HepG2 (cell line): ENCODE results near the gene AKAIN1. TPM values are rescaled to one million over a fixed set of nuclear protein-coding genes. Genes with fewer than 3 reads are reported as not detected.

Source experiments
- AGO2 ChIP-seq: fragments of 200-400 bp; formaldehyde crosslinking; optimal IDR thresholded peaks from 2 replicates; pipeline ENCODE3; 2017; ENCODE audit warnings: mild to moderate bottlenecking, low read depth, low read length, moderate library complexity
- CCAR2 ChIP-seq: fragments of 200-400 bp; formaldehyde crosslinking; optimal IDR thresholded peaks from 2 replicates; pipeline ENCODE3; 2018; ENCODE audit warnings: low read depth, mild to moderate bottlenecking, low read length, moderate library complexity
- CCDC6 ChIP-seq: sonication (generic); formaldehyde crosslinking; IDR thresholded peaks from 2 replicates; pipeline ENCODE4 v1.8.1; 2022; ENCODE audit warnings: mild to moderate bottlenecking, missing genetic modification reagents, moderate library complexity
- CREB1 ChIP-seq, 2 experiments: fragments of 450-650 bp in 1 of 2; IDR thresholded peaks; 2 replicates each; pipeline ENCODE4 v1.6.1; 2016 to 2017; ENCODE audit warnings: control low read depth in 1 of 2, mild to moderate bottlenecking in 1 of 2, missing compliant biosample characterization in 1 of 2, missing genetic modification characterization in 1 of 2
- GATAD2A ChIP-seq: IDR thresholded peaks from 2 replicates; pipeline ENCODE4 v1.6.1; 2016
- HNRNPUL1 ChIP-seq: fragments of 200-400 bp; formaldehyde crosslinking; IDR thresholded peaks from 2 replicates; pipeline ENCODE4 v1.6.1; 2017; ENCODE audit warnings: low read depth, mild to moderate bottlenecking, low read length, moderate library complexity
- HOXA3 ChIP-seq: sonication (generic); formaldehyde crosslinking; IDR thresholded peaks from 2 replicates; pipeline ENCODE4 v1.5.0; 2020; ENCODE audit warnings: missing genetic modification reagents
- HOXA9 ChIP-seq: sonication (generic); formaldehyde crosslinking; IDR thresholded peaks from 2 replicates; pipeline ENCODE4 v1.8.1; 2022; ENCODE audit warnings: missing genetic modification reagents, mild to moderate bottlenecking, moderate library complexity, borderline replicate concordance
- PHF5A ChIP-seq: IDR thresholded peaks from one replicate; pipeline ENCODE4 v1.6.1; 2018; ENCODE audit warnings: low read depth, missing genetic modification reagents; ENCODE audit not compliant: unreplicated experiment
- PRDM10 ChIP-seq: sonication (generic); formaldehyde crosslinking; IDR thresholded peaks from 2 replicates; pipeline ENCODE4 v1.4.0; 2020; ENCODE audit warnings: low read depth, missing genetic modification reagents
- SYNCRIP ChIP-seq: fragments of 200-400 bp; formaldehyde crosslinking; IDR thresholded peaks from 2 replicates; pipeline ENCODE4 v1.6.1; 2018; ENCODE audit warnings: mild to moderate bottlenecking, low read depth, low read length; ENCODE audit not compliant: insufficient read depth
- YEATS2 ChIP-seq: sonication (generic); formaldehyde crosslinking; IDR thresholded peaks from 2 replicates; pipeline ENCODE4 v1.4.0; 2020; ENCODE audit warnings: missing genetic modification reagents, borderline replicate concordance
- ZFP90 ChIP-seq: sonication (generic); formaldehyde crosslinking; IDR thresholded peaks from 2 replicates; pipeline ENCODE4 v1.8.0; 2022; ENCODE audit warnings: missing genetic modification reagents, mild to moderate bottlenecking, inconsistent platforms, borderline replicate concordance
- ZGPAT ChIP-seq: IDR thresholded peaks from 2 replicates; pipeline ENCODE4 v1.6.1; 2016; ENCODE audit warnings: mild to moderate bottlenecking
- ZNF12 ChIP-seq: sonication (generic); formaldehyde crosslinking; IDR thresholded peaks from 2 replicates; pipeline ENCODE4 v1.5.0; 2020; ENCODE audit warnings: missing genetic modification reagents
- ZNF317 ChIP-seq: sonication (generic); formaldehyde crosslinking; IDR thresholded peaks from 2 replicates; pipeline ENCODE4 v1.5.0; 2020; ENCODE audit warnings: mild to moderate bottlenecking, missing genetic modification reagents
- ZNF335 ChIP-seq: sonication (generic); formaldehyde crosslinking; IDR thresholded peaks from 2 replicates; pipeline ENCODE4 v1.4.0; 2020; ENCODE audit warnings: missing genetic modification reagents
- ZNF547 ChIP-seq: sonication (generic); formaldehyde crosslinking; IDR thresholded peaks from 2 replicates; pipeline ENCODE4 v1.5.1; 2020; ENCODE audit warnings: mild to moderate bottlenecking, missing genetic modification reagents
- ZNF737 ChIP-seq: sonication (generic); formaldehyde crosslinking; IDR thresholded peaks from 2 replicates; pipeline ENCODE4 v1.5.0; 2020; ENCODE audit warnings: missing genetic modification reagents, mild to moderate bottlenecking, borderline replicate concordance
- ZNF768 ChIP-seq: sonication (generic); formaldehyde crosslinking; IDR thresholded peaks from 2 replicates; pipeline ENCODE4 v1.4.0; 2020; ENCODE audit warnings: missing genetic modification reagents
- ZNF772 ChIP-seq: sonication (generic); formaldehyde crosslinking; IDR thresholded peaks from 2 replicates; pipeline ENCODE4 v1.5.0; 2020; ENCODE audit warnings: mild to moderate bottlenecking, missing genetic modification reagents
- ZSCAN29 ChIP-seq: sonication (generic); formaldehyde crosslinking; conservative IDR thresholded peaks from 2 replicates; pipeline ENCODE4 v1.4.0; 2020; ENCODE audit warnings: mild to moderate bottlenecking, missing genetic modification reagents
- polyA plus RNA-seq, 8 experiments: library from polyadenylated mRNA; depleted of rRNA in 3 of 8; stranded (reverse) in 7 of 8; unstranded in 1 of 8; fragments of >200 nt; fragmentation: Illumina TruSeq in 4 of 8; extraction: Trizol in 4 of 8; gene quantifications; 2 replicates each; pipeline versions ENCODE4 v1.2.1 to v1.2.3, GENCODE V29; 2011 to 2016; ENCODE audit warnings: low read depth in 4 of 8, missing spikeins in 1 of 8, mixed read lengths in 1 of 8; ENCODE audit not compliant: insufficient read depth in 1 of 8
- total RNA-seq, 5 experiments: library from RNA; depleted of rRNA; stranded (reverse); fragments of >200 nt; fragmentation: Illumina TruSeq; extraction: Trizol; gene quantifications; 2 replicates each; pipeline ENCODE4 v1.2.3, GENCODE V29; 2016; ENCODE audit warnings: low read depth in 1 of 5
- TF ChIP-seq, protein P1 (sequence below): sonication (generic); formaldehyde crosslinking; IDR thresholded peaks from 2 replicates; pipeline ENCODE4 v1.5.0; 2020; ENCODE audit warnings: mild to moderate bottlenecking, missing genetic modification reagents

The AKAIN1 gene
- total and polyA plus RNA-seq, 2 of the 13 experiments (the other 11 are each of a cell fraction or from before 2014, with no cell fraction given): not detected

- TF ChIP-seq ZNF737 (CRISPR knock-in tag): peak; percentile 60; the same call in 1 of the 2 replicates
- TF ChIP-seq HOXA9 (CRISPR knock-in tag): no peak
- TF ChIP-seq ZSCAN29: no peak; the same call in 1 of the 2 replicates
- no peak for TF ChIP-seq ZNF335 (CRISPR knock-in tag)
- TF ChIP-seq, protein P1, sequence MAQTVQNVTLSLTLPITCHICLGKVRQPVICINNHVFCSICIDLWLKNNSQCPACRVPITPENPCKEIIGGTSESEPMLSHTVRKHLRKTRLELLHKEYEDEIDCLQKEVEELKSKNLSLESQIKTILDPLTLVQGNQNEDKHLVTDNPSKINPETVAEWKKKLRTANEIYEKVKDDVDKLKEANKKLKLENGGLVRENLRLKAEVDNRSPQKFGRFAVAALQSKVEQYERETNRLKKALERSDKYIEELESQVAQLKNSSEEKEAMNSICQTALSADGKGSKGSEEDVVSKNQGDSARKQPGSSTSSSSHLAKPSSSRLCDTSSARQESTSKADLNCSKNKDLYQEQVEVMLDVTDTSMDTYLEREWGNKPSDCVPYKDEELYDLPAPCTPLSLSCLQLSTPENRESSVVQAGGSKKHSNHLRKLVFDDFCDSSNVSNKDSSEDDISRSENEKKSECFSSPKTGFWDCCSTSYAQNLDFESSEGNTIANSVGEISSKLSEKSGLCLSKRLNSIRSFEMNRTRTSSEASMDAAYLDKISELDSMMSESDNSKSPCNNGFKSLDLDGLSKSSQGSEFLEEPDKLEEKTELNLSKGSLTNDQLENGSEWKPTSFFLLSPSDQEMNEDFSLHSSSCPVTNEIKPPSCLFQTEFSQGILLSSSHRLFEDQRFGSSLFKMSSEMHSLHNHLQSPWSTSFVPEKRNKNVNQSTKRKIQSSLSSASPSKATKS (CRISPR knock-in tag): 0 out of 2 replicates have a peak, but pooled peaks have one; percentile 31
- TF ChIP-seq YEATS2 (CRISPR knock-in tag): no peak; the same call in 1 of the 2 replicates
- TF ChIP-seq PHF5A (CRISPR knock-in tag): no peak
- 0 out of 2 replicates have a peak, but pooled peaks have one; percentile 75 for TF ChIP-seq ZFP90 (CRISPR knock-in tag)
- peak; percentile 73 for TF ChIP-seq AGO2
- TF ChIP-seq HNRNPUL1: no peak
- no peak for TF ChIP-seq PRDM10 (CRISPR knock-in tag)
- TF ChIP-seq ZNF12 (CRISPR knock-in tag): no peak
- TF ChIP-seq ZNF317 (CRISPR knock-in tag): peak; percentile 7; the same call in 1 of the 2 replicates
- TF ChIP-seq CCAR2: no peak
- no peak; the same call in 1 of the 2 replicates for TF ChIP-seq HOXA3 (CRISPR knock-in tag)
- 0 out of 2 replicates have a peak, but pooled peaks have one; percentile 34 for TF ChIP-seq ZGPAT (CRISPR knock-in tag)
- no peak for TF ChIP-seq SYNCRIP
- no peak for TF ChIP-seq ZNF768 (CRISPR knock-in tag)
- no peak for TF ChIP-seq ZNF772 (CRISPR knock-in tag)
- no peak; the same call in 1 of the 2 replicates for TF ChIP-seq CCDC6 (CRISPR knock-in tag)
- no peak; the same call in none of the 2 replicates for TF ChIP-seq GATAD2A (CRISPR knock-in tag)
- no peak for TF ChIP-seq CREB1 (IDR thresholded peaks at IDR 0.05)
- no peak for TF ChIP-seq CREB1 (CRISPR knock-in tag; IDR thresholded peaks at IDR 0.05)
- peak; percentile 13; the same call in 1 of the 2 replicates for TF ChIP-seq ZNF547 (CRISPR knock-in tag)
These were observed 41.4 kb upstream of the AKAIN1 start (continued) for GRCh38 chr18:5238371-5238976.
